ACHN (cell line): ENCODE data around the gene KCNJ18.
"Not testable (repeated sequence)": the region's sequence is repeated elsewhere in the genome, so short reads cannot be mapped to it uniquely, and the experiment has no call there.

Source experiments
- DNase-seq: peaks from one replicate; pipeline ENCODE4 v3.0.0-alpha.2; 2015
- in situ Hi-C: cut with HindIII; loops from 2 replicates; pipeline ENCODE4 v1.10.0; 2017; ENCODE audit warnings: low sequenced_read_pairs, low pct_ligation_motif_present, low pct_unique_long_range_greater_than_20kb

The KCNJ18 gene

GRCh38 chr17:21681576-21681975, 10.7 kb upstream of the KCNJ18 start:
- in situ Hi-C loops, DNase-seq: not testable (repeated sequence)

- in situ Hi-C loops, DNase-seq: not testable (repeated sequence)
Measured at GRCh38 chr17:21682130-21682529, 10.2 kb upstream of the KCNJ18 start.

DNA sequence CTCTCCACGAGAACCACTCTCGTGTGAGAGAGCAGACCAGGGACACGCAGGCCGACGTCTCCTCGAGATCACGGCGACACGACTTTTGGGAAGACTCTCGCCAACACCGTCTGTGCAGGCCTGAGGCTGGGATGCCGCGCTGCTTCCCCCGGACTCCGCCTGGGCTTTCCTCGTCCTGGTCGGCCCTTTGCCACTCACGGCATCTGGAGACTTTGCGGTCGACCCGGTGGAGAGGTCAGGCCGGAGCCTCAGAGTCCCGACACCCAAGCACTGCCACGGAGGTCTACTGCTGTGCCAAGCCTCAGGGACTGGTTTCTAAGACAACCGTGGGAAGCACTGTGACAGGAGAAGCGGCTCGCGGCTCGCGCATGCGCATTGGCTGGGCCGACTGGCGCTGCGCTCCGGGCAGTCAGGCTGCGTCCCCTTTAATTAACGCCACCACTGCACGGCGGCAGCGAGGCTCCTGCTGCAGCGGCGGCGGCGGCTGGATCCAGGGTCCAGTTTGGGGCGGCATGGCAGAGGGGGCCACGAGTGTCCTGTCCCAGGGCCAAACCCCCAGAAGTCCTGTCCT, 9.1 kb upstream of the KCNJ18 start:
- in situ Hi-C loops, DNase-seq: not testable (repeated sequence)

GRCh38 chr17:21683897-21684296, 8.4 kb upstream of the KCNJ18 start:
- in situ Hi-C loops, DNase-seq: not testable (repeated sequence)

GRCh38 chr17:21684384-21684783, 7.9 kb upstream of the KCNJ18 start:
- DNase-seq, in situ Hi-C loops: not testable (repeated sequence)

DNA sequence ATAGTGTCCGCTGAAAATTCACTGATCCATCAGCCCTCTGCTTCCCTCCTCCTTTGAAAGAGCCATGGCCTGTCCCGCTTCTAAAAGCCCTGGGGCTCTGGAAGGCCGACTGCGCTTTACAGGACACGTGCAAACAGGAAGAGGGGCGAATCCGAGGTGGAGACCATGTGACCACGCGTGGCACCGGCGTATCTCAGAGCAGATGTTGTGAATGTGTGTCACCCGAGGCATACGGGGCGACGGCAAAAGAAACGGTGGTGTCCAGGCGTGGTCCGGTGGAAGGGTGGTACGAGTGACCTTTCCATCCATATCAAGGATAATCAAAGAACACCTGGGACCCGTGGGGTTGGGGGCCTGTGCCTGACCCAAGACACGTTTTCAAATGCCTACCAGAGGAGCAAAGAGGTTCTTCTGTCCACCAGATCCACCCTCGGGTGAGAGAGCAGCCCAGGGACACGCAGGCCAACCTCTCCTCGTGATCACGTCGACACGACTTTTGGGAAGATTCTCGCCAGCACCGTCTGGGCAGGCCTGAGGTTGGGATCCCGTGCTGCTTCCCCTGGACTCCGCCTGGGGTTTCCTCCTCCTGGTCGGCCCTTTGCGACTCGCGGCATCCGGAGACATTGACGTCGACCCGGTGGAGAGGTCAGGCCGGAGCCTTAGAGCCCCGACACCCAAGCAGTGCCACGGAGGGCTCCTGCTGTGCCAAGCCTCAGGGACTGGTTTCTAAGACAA, 7.1 kb upstream of the KCNJ18 start:
- in situ Hi-C loops = not testable (repeated sequence)

DNA sequence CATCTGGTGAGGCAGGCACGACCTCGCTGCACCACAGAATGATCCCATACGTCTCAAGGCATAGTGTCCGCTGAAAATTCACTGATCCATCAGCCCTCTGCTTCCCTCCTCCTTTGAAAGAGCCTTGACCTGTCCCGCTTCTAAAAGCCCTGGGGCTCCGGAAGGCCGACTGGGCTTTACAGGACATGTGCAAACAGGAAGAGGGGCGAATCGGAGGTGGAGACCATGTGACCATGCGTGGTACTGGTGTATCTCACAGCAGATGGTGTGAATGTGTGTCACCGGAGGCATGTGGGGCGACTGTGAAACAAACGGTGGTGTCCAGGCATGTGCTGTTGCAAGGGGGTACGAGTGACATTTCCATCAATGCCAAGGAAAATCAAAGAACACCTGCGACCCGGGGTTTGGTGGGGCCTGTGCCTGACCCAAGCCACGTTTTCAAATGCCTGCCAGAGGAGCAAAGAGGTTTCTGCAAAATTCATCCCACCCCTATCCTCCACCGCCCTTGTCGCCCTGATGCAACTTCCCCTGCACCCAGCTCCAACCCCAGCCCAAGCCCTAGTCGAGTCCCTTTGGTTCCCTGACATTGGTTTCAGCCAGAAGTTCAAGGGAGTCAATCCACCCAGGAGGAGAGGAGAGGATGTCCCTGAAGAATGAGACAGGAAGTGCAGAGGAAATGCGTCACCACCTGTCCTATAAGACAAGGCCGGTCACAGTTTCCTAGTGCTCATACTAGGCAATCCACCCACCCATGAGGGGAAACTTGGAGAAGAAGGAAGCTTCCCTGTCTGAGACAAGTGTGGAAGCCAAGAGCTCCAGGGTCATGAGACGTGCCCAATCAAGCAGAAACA, 5.9 kb upstream of the KCNJ18 start:
- no peak for DNase-seq
- in situ Hi-C loops = no loop called here

More for the DNA sequence above, 7.1 kb upstream of the KCNJ18 start:
- DNase-seq = not testable (repeated sequence)

GRCh38 chr17:21687136-21687953, 5.0 kb upstream of the KCNJ18 start:
- no peak for DNase-seq
- in situ Hi-C loops = no loop called here

- DNase-seq = no peak
- in situ Hi-C loops = no loop called here
Measured at GRCh38 chr17:21688293-21688949, 3.9 kb upstream of the KCNJ18 start.

- in situ Hi-C loops = no loop called here
- peak; percentile 93 for DNase-seq
Measured at GRCh38 chr17:21689604-21690003, 2.7 kb upstream of the KCNJ18 start.

DNA sequence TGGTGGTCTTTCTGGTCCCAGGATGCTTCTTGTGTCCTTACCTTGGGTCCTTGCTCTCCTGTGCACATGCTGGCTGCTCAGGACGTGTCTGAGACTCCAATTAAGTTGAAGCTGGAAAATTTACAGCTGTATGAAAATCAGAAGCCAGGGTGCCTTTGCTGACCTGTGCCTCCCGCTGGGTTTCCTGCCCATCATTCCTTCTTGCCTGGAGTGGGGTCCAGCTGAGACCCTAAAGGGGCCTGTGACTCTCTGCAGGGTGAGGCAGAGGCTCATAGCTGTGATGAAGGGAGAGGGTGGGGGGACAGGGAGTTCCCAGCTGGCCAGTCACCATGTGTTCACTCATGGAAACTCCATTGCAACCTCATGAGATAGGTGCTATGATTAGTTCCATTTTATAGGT, 1.5 kb upstream of the KCNJ18 start:
- in situ Hi-C loops, DNase-seq: not testable (repeated sequence)

DNA sequence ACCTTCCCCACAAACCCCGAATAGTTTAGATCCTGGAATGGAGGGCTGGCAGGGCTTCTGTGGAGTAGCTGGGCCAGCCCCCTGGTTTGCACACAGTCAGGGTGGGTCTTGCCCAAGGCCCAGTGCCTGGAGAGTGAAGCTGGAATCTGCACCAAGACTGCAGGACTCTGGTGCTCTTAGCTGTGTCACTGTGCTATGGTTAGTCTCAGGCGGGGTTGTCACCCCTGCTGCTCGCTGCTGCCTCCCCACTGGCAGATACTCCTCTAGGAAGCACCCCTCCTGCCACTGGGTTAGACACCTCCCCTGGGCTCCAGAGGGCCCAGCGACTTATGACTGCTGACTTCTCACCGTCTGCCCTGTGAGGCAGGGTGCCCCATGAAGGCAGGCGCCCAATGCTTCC, 842 bp upstream of the KCNJ18 start:
- in situ Hi-C loops, DNase-seq: not testable (repeated sequence)

DNA sequence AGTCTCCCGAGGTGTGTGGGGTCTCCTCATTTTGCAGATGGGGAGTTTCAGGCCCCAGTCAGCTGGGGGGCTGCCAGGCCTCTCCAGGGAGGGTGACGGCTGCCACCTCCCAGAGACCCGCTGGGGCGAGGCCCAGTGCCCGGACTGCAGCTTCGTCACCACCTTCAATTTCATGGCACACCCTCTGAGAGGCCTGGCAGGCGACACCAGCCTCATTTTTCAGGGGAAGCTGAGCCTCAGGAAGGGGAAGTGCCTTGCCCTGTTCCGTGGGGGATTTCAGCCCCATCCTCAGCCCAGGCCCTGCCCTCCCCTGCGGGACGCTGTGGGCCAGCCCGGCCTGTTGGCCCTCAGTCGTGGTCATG, 362 bp downstream of the KCNJ18 start:
- in situ Hi-C loops = not testable (repeated sequence)

GRCh38 chr17:21693391-21693796, 1.1 kb downstream of the KCNJ18 start:
- in situ Hi-C loops, DNase-seq: not testable (repeated sequence)

More for the DNA sequence above, 362 bp downstream of the KCNJ18 start:
- DNase-seq = not testable (repeated sequence)

GRCh38 chr17:21693937-21694336, 1.6 kb downstream of the KCNJ18 start:
- in situ Hi-C loops, DNase-seq: not testable (repeated sequence)

DNA sequence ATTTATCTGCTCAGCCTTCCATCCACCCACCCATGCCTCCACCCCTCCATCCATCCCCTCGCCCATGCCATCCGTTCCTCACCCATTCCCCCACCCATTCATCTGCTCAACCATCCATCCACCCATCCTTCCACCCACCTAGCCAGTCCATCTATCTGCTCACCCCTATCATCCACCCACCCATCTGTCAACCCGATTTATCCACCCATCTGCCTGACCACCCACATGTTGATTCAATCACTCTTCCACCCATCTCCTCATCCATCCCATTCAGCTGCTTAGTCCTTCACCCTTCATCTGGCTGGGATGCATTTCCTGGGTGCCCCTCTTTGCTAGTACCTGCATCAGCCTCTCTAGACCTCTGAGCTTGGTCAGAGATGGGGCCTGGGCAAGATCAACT, 3.9 kb downstream of the KCNJ18 start:
- in situ Hi-C loops, DNase-seq: not testable (repeated sequence)

DNA sequence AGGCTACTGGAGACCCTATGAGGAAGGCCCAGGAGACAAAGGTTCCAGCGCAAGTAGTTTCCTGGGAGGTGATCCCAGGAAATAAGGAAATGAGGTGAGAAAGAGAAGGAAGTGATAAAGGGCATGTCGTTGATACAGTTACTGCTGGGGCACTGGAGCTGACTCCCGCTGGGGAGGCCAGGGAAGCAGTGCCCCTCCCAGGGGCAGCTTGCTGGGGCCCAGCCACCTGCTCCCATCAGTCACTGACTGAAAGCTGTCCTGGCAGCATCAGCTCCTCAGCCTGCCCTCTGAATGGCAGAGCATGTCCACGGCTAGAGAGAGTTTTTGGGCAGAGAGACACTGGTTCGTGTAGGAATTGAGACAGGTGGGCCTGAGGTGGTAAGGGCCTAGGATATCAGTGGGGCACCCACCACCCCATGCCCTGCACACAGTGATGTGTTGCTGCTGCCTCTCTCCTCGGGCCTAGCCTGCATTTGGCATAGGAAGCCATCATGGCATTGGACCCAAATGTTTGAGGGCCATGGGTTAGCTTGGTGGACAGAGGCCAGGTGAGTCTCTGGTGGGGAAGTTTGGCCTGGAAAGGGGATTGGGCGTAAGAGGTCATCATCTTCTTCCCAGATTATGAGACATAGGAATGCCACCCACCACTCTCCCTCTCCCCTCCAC, 4.7 kb downstream of the KCNJ18 start:
- DNase-seq, in situ Hi-C loops: not testable (repeated sequence)
